ENCODE measurements around the gene SH3BP2. TPM values are rescaled to one million over a fixed set of nuclear protein-coding genes. Genes with fewer than 3 reads are reported as not detected.

Gene SH3BP2
- total RNA-seq, 1 experiment from 2014 or later: 52.8 TPM

DNA sequence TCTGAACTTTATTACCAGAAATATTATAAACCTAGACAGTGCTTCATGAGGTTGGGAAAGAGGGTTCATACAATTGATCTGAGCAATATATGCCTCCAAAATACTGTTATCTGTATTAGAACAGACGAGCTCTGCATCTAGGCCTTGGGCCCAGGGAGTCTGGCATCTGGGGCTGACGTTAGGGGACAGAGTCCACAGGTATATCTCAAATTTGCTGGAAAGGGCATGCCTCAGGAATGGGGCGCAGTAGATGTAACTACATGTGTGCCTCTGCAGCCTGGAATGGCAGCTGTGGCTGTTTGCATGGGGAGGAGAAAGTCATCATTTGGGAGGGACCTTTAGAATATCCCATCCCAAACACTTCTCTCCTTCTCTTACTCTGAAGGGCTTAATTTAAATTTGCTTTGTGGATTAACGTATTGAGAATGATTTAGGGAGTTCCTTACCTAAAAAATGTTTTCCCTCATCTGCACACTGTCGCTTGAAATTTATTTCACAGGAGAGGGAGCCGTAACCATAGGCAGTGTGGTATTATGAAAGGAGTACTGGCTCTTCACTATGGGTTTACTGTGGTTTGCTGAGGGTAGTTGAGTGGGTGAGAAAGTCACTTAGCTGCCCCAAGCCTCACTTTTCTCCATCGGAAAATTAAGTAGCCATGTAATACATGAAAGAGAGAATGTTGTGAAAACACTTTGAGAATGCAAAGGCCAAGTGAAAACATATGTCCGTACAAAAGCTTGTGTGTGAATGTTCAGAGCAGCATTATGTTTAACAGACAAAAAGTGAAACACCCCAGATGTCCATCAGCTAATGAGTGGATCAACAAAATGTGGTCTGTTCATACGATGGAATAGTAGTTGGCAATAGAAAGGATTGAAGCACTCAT is 56.6 kb downstream of the SH3BP2 start:
- H4K20me1 ChIP-seq (ENCODE audit: insufficient read depth): 0 out of 2 replicates have a peak, but pooled peaks cover 12% of the 10 kb centered on the region
- H3K36me3 ChIP-seq (ENCODE audit: control insufficient read depth in 1 of 2, insufficient read depth in 2 of 2, low read length in 2 of 2): peaks cover 0 to 6% of the 10 kb centered on the region in 2 experiments; a peak in 1 of 4 replicates
- no TSS peak for BruUV-seq (replicated peaks)
- no peaks in the 10 kb centered on the region for H3K27me3 ChIP-seq (ENCODE audit: insufficient read depth, low read length)
- H3K9ac ChIP-seq (ENCODE audit: low read length): no peak overlapping the region
- H3K79me2 ChIP-seq (ENCODE audit: insufficient read depth, low read length): peaks cover 89% of the 10 kb centered on the region
- ChIA-PET CTCF (no interaction called here), POLR2A (no interaction called here), RAD21 (ENCODE audit: low non-redundant PET in 1 of 2, low total read pairs in 2 of 2, uncharacterized antibody in 2 of 2, unreplicated experiment in 2 of 2) (no interaction called here)
- DNase-seq (ENCODE audit: low read depth, low spot score): no peak
- no peak overlapping the region for H3K4me3 ChIP-seq (replicated peaks in 1 of 2; ENCODE audit: low read depth in 1 of 2, low read length in 2 of 2)
- TF ChIP-seq TCF7L2 (IDR thresholded peaks at IDR 0.05; ENCODE audit: borderline replicate concordance, extremely low read depth, insufficient read depth, insufficient read length) (no peak), RAD21 (IDR thresholded peaks at IDR 0.05; ENCODE audit: low read depth) (peak; percentile 28; the same call in 1 of the 2 replicates), FOSL1 (IDR thresholded peaks at IDR 0.05; ENCODE audit: low read depth) (no peak)
- H2AFZ ChIP-seq (ENCODE audit: low read depth, low read length, poor library complexity, severe bottlenecking): no peak overlapping the region
- no peak overlapping the region for H3K4me2 ChIP-seq (ENCODE audit: low read length)
- no peak for ATAC-seq
- H3K9me3 ChIP-seq (ENCODE audit: control insufficient read depth in 1 of 2, insufficient read depth in 1 of 2, low read depth in 1 of 2, low read length in 2 of 2): no peaks in the 10 kb centered on the region
- no peaks in the 10 kb centered on the region for H3K9me2 ChIP-seq (ENCODE audit: insufficient read depth)
- intact Hi-C loops (cut with micrococcal nuclease): no loop called here
- no peak overlapping the region for H3K27ac ChIP-seq (ENCODE audit: low read depth, low read length)
- peaks cover 4 to 6% of the 10 kb centered on the region in 2 experiments; a peak in 3 of 4 replicates for H3K4me1 ChIP-seq (ENCODE audit: control insufficient read depth in 1 of 2, insufficient read depth in 2 of 2, low read length in 2 of 2)

DNA sequence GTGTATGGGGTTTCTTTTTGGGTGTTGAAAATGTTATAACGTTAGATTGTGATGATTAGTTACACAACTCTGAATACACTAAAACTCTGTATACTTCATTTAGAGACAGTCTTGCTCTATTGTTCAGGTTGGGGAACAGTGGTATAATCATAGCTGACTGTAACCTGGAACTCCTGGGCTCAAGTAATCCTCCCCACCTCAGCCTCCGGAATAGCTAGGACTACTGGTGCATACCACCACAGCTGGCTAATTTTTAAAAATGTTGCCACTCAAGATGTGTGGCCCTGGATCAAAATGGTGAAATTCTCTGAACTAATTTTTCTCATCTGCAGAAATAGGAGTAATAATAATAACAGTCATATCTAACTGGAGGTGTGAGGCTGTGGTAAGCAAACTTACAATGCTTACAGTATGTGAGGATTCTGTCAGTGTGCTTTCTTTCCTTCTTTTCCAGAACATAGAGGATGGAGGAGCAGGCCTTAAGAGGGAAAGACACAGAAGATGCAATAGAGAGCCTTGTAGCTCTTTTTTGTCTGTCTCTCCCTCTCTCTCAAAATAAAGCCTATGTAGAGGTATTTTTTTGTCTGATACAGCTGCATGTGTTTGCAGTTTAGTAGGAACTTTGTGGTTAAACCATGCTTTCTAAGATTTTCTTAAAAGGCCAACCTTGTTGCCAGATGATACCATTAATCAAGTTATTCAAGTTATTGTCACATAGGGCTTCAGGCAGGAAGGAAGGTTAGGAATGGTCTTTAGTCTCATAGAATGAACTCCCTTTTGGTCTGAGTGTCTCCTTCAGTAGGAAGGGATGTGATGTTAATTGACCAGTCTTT is 58.3 kb downstream of the SH3BP2 start:
- Histone ChIP-seq H3K4me3 (replicated peaks in 1 of 2; ENCODE audit: low read depth in 1 of 2, low read length in 2 of 2) (no peak overlapping the region), H3K9me3 (ENCODE audit: control insufficient read depth in 1 of 2, insufficient read depth in 1 of 2, low read depth in 1 of 2, low read length in 2 of 2) (no peaks in the 10 kb centered on the region), H3K9ac (ENCODE audit: low read length) (no peak overlapping the region), H3K27ac (ENCODE audit: low read depth, low read length) (no peak overlapping the region), H3K4me2 (ENCODE audit: low read length) (no peak overlapping the region), H3K79me2 (ENCODE audit: insufficient read depth, low read length) (peaks cover 89% of the 10 kb centered on the region), H3K9me2 (ENCODE audit: insufficient read depth) (no peaks in the 10 kb centered on the region), H3K4me1 (ENCODE audit: control insufficient read depth in 1 of 2, insufficient read depth in 2 of 2, low read length in 2 of 2) (no peaks in the 10 kb centered on the region), H3K27me3 (ENCODE audit: insufficient read depth, low read length) (no peaks in the 10 kb centered on the region), H4K20me1 (ENCODE audit: insufficient read depth) (0 out of 2 replicates have a peak, but pooled peaks cover 12% of the 10 kb centered on the region), H3K36me3 (ENCODE audit: control insufficient read depth in 1 of 2, insufficient read depth in 2 of 2, low read length in 2 of 2) (peaks cover 0 to 6% of the 10 kb centered on the region in 2 experiments; a peak in 1 of 4 replicates), H2AFZ (ENCODE audit: low read depth, low read length, poor library complexity, severe bottlenecking) (no peak overlapping the region)
- ChIA-PET RAD21 (ENCODE audit: low non-redundant PET in 1 of 2, low total read pairs in 2 of 2, uncharacterized antibody in 2 of 2, unreplicated experiment in 2 of 2) (no interaction called here), CTCF (no interaction called here), POLR2A (no interaction called here)
- ATAC-seq: no peak
- BruUV-seq (replicated peaks): no TSS peak
- DNase-seq (ENCODE audit: low read depth, low spot score): no peak
- intact Hi-C loops (cut with micrococcal nuclease): no loop called here
- TF ChIP-seq ZFX (IDR thresholded peaks at IDR 0.05) (no peak), TCF7L2 (IDR thresholded peaks at IDR 0.05; ENCODE audit: borderline replicate concordance, extremely low read depth, insufficient read depth, insufficient read length) (no peak), SP1 (IDR thresholded peaks at IDR 0.05; ENCODE audit: low read depth) (no peak), RAD21 (IDR thresholded peaks at IDR 0.05; ENCODE audit: low read depth) (no peak), SIN3A (IDR thresholded peaks at IDR 0.05; ENCODE audit: low read depth) (no peak), EZH2 (IDR thresholded peaks at IDR 0.05) (no peak)
- TF ChIP-seq, protein P1, sequence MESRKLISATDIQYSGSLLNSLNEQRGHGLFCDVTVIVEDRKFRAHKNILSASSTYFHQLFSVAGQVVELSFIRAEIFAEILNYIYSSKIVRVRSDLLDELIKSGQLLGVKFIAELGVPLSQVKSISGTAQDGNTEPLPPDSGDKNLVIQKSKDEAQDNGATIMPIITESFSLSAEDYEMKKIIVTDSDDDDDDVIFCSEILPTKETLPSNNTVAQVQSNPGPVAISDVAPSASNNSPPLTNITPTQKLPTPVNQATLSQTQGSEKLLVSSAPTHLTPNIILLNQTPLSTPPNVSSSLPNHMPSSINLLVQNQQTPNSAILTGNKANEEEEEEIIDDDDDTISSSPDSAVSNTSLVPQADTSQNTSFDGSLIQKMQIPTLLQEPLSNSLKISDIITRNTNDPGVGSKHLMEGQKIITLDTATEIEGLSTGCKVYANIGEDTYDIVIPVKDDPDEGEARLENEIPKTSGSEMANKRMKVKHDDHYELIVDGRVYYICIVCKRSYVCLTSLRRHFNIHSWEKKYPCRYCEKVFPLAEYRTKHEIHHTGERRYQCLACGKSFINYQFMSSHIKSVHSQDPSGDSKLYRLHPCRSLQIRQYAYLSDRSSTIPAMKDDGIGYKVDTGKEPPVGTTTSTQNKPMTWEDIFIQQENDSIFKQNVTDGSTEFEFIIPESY (IDR thresholded peaks at IDR 0.05; ENCODE audit: extremely low read depth, insufficient replicate concordance, low read length): no peak
- TF ChIP-seq, protein P2, sequence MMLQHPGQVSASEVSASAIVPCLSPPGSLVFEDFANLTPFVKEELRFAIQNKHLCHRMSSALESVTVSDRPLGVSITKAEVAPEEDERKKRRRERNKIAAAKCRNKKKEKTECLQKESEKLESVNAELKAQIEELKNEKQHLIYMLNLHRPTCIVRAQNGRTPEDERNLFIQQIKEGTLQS (IDR thresholded peaks at IDR 0.05): no peak
- TF ChIP-seq, protein P3, sequence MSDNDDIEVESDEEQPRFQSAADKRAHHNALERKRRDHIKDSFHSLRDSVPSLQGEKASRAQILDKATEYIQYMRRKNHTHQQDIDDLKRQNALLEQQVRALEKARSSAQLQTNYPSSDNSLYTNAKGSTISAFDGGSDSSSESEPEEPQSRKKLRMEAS (IDR thresholded peaks at IDR 0.05): no peak
